ENCODE measurements around the gene OPTN. TPM values are rescaled to one million over a fixed set of nuclear protein-coding genes. Genes with fewer than 3 reads are reported as not detected.

Gene OPTN
- total RNA-seq, 1 donor from 2014 or later, result 73.3 TPM

GRCh38 chr10:13184276-13184675 is 84.3 kb downstream of the OPTN start:
- no peak for DNase-seq

GRCh38 chr10:13184730-13185514 is 85.0 kb downstream of the OPTN start:
- DNase-seq, result no peak

GRCh38 chr10:13187135-13187534 is 87.2 kb downstream of the OPTN start:
- no peak for DNase-seq

Small RNA genes lying within 50 kb of the gene (small RNA-seq; reads per million reads assigned to genes)
- gene SNRPGP5, result not detected

Other genes with a start within 250 kb of the OPTN start
- gene CCDC3, start 98.5 kb upstream of the OPTN start, total RNA-seq, result 12.8 TPM
- gene MCM10, start 61.4 kb downstream of the OPTN start, total RNA-seq, result 2.5 TPM
- not detected for gene UCMA, start 134.2 kb downstream of the OPTN start, total RNA-seq
- gene PHYH, start 199.9 kb downstream of the OPTN start, total RNA-seq, result 9.8 TPM
- gene SEPHS1, start 248.1 kb downstream of the OPTN start, total RNA-seq, result 34.9 TPM

Measured in occipital lobe (tissue), 3 donors.